Pulmonary artery endothelial cell (primary cell): ENCODE data around the gene C11orf24. TPM values are rescaled to one million over a fixed set of nuclear protein-coding genes. Genes with fewer than 3 reads are reported as not detected.
A peak's percentile ranks its signal among the peaks of the same experiment; 100 is the strongest.

ENCODE experiments used
- DNase-seq: peaks from one replicate; pipeline ENCODE4 v3.0.0-alpha.2; 2011; ENCODE audit warnings: low read depth, low spot score
- total RNA-seq: library from RNA; depleted of rRNA; stranded (reverse); fragments of >200 nt; gene quantifications from 2 replicates; pipeline ENCODE4 v1.2.3, GENCODE V29; 2014

The C11orf24 gene
- 9.7 and 11.6 TPM in 2 replicates for total RNA-seq

DNA sequence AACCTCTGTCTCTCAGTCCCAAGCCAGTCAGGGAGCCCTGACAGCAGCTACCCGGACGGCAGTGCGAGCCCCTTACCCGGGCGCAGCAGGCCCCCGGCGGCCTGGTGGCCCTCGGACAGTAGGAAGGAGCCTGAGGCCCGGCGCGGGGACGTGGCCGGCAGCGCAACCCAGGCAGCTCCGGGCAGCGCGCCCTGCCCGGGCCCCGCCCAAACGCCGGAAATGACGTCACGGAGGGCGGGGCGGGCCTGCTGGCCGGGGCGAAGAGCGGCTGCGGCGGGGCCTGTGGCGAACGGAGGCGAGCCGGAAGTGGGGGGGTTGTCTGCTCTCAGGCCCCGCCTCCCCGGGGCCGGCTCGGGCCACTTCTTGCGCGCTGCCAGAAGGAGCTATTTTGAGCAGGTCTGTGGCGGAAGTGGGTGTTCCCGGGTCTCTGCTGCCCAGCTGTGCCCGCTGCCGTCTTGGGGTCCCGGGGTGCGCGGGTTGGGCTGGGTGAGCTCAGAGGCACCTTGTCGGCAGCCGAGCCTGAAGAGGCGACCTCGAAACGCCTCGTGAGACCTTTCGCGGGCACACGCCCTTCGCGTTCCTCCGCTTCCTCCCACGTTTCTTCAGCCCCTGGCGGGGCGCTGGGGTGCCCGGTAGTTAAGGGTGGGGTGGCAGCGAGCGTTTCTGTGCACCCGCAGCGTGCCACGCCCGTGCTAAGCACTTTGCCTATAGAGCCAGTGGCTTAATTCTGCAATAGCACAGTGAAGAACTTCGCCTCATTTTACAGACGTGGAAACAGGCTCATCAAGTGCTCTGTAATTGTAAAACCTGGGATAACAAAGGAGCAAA, at the start of gene C11orf24:
Gene C11orf24 (minus strand): TSS at position 193 of the 828 bp plus-strand sequence. CDS start 8,206 bp downstream, outside the sequence.
- peak; percentile 69 for DNase-seq

GRCh38 chr11:68317147-68317785, 45.5 kb upstream of the C11orf24 start:
- DNase-seq = no peak

DNA sequence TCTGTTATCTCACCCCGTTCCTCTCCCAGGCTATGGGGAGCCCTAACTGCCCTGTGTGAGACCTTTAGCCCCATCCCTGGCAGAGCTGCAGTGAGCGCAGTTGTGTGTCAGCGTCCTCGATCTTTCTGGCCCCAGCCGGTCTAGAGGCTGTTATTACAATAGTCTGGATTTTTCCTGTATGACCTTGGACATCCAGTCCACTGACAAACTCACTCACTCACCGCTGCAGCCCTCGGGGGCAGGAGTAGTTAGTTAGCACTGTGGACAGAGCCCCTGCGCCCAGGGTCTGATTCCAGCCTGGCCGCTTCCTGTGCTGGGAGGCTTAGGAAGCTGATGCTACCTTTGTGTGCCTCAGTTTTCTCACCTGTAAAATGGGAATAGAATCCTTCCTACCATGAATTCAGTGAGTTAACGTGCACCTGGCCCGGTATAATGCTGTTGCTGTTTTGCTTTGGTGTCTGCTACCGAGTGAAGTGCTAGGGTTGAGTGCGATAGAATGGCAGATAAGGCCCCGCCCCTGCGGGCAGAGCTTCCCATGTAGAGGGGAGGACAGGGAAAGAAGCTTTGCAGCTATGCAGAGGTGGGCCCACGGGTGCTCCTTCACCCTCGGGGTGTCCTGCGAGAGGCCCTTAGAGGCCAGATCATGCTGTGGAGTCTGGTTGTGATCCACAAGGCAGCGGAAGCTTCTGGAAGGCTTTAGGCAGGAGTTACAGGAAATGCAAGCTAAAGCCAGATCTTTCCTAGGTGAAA, 43.6 kb upstream of the C11orf24 start:
- DNase-seq = no peak

- no peak for DNase-seq
Observed at GRCh38 chr11:68314203-68315170, 42.7 kb upstream of the C11orf24 start.

DNA sequence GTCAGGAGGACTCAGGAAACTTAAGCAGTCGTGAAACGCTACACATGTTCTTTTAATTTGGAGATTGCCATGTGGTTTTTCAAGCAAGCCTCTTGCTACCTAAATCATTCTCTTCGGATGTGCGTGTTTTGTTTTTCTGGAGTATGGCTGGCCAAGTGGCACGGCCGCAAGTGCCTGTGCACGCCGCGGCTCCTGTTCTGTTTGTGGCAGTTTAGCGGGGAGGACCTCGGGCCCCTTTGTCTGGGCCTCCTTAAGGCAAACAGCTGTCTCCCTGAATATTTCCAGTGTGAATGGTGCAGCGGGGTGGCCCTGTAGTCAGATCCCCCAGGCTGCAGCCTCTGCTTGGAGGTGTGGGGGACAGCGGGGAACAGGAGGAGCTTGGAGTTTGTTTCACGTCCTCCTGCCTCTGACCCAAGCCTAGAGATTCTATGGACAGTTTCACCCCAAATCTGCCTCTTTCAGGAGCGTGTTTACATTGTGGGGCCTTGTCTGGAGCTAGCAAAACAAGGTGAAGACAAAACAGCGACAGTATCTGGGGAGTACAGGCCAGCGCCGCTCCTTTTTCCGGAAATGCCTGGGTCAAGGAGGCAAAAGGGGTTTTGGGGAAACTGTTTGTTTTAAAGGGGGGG, 41.9 kb upstream of the C11orf24 start:
- DNase-seq = no peak

GRCh38 chr11:68312780-68313573, 41.2 kb upstream of the C11orf24 start:
- no peak for DNase-seq

GRCh38 chr11:68312117-68312779, 40.5 kb upstream of the C11orf24 start, which contains the start of gene LRP5:
Gene LRP5, plus strand, starts transcription at chr11:68312591. Its CDS starts 124 bp downstream, at chr11:68312715.
- no peak for DNase-seq

- no peak for DNase-seq
Observed at GRCh38 chr11:68311160-68312116, 39.7 kb upstream of the C11orf24 start.

- DNase-seq = no peak
Observed at GRCh38 chr11:68309621-68310185, 37.9 kb upstream of the C11orf24 start.

DNA sequence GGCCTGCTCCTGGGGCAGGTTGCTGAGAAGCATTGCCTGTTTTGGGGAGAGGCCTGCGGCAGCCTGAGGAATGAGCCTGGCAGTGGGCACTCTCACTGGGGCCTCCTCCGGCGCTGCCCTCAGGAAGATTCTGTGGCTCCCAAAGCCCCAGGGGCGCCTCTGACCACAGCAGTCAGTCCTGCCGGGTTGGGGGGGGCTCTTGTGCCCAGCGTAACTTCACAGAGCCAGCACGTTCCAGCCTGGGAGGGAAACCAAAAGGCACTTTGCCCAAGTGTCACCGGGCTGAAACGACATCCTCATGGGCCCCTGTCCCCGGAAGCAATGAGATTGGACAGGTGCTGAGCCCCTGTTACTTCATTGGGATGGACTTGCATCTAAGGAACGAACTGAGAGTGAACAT, 36.3 kb upstream of the C11orf24 start:
- no peak for DNase-seq

DNA sequence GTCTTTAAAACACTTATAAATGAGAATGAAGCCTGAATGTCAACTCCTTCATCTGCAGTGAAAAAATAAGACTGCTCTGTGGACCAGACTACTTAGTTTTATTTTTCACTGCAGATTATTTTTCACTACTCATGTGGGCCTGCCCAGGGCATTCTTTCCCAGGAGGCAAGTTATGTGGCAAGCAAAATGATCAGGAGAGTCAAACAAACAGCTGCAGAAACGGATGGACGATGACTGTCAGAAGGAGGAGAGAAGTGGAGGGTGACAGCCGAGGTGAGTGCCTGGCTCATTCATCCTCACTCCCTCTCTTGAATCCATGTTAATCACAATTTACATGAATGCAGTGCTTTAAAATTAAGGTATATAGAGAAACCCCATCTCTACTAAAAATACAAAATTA, 34.9 kb upstream of the C11orf24 start:
- DNase-seq = no peak

DNA sequence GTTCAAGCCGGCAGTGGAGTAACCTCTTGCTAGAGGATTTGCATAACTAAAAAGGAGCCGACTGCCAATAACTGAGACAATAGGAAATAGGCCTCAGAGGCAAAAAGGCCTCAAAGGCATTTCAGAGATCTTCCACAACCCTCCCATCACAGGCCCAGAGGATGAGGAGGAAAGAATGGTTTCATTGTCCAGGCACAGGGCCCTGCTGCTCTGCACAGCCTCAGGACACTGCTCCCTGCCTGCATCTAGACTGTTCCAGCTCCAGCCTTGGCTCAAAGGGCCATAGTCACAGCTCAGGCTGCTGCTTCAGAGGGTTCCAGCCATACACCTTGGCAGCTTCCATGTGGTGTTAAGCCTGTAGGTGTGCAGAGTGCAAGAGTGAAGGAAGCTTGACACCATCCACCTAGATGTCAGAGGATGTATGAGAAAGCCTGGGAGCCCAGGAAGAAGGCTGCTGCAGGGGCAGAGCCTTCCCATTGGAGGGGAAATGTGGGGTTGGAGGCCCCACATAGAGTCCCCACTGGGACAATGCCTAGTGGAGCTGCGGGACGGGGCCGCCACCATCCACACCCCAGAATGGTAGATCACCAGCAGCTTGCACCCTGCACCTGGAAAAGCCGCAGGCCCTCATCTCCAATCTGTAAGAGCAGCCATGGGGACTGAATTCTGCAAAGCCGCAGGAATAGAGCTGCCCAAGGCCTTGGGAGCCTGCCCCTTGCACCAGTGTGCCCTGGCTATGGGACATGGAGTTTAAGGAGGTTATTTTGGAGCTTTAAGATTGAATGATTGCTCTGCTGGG, 32.4 kb upstream of the C11orf24 start:
- DNase-seq = no peak

GRCh38 chr11:68303083-68303482, 31.3 kb upstream of the C11orf24 start:
- no peak for DNase-seq

GRCh38 chr11:68302670-68303069, 30.9 kb upstream of the C11orf24 start:
- DNase-seq = no peak

- no peak for DNase-seq
Observed at GRCh38 chr11:68302256-68302655, 30.5 kb upstream of the C11orf24 start.

DNA sequence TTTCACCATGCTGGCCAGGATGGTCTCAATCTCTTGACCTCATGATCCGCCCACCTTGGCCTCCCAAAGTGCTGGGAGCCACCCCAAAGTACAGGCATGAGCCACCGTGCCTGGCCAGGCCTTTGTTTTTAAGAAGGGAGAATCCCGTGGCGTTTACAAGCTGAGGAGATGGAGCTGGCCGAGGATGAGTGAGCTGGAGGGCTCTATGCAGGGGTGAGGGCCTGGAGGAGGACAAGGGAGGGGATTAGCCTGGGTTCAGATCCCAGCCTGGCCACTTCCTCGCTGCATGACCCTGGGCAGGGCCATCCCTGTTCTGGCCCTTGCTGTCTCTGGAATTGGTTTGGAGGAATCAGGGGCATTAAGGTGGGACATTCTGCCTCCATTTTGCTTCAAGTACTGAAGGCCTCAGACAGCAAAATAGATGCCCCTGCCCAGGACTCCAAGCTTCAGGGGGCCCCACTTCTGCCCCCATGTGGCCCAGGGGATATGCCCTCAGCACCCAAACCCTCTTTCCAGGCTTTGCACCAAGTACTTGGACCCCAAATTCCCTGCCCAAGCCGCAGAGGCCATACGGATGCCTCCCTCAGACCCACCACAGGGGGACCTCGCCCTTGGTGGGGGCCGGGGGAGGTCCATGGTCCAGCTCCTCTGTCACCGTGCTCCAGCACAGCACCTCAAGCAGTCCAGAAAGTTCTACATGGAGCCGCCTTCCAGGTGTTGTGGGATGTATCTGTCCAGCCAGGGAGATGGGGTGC, 28.5 kb upstream of the C11orf24 start:
- DNase-seq = no peak
